Jurkat, Clone E6-1 (cell line): Measurements from ENCODE around the gene STK26.
"Not testable (repeated sequence)": the region's sequence is repeated elsewhere in the genome, so short reads cannot be mapped to it uniquely, and the experiment has no call there.

Experiments
- DNase-seq: peaks from one replicate; pipeline ENCODE4 v3.0.0-alpha.2; 2011; ENCODE audit warnings: low read depth, low spot score
- H3K4me3 ChIP-seq: 2 replicates; pipeline ENCODE4 v1.5.1; 2011; ENCODE audit warnings: mild to moderate bottlenecking, low read length, control low read depth, moderate library complexity

Gene STK26

GRCh38 chrX:132031867-132032266, 8.8 kb downstream of the STK26 start:
- DNase-seq: peak; percentile 17
- no peak overlapping the region for H3K4me3 ChIP-seq

- H3K4me3 ChIP-seq: no peak overlapping the region
- no peak for DNase-seq
Measured at GRCh38 chrX:132033166-132033565, 10.1 kb downstream of the STK26 start.

GRCh38 chrX:132034648-132035047, 11.5 kb downstream of the STK26 start:
- DNase-seq: no peak
- H3K4me3 ChIP-seq: no peak overlapping the region

GRCh38 chrX:132037479-132037993, 14.4 kb downstream of the STK26 start:
- no peak for DNase-seq
- no peak overlapping the region for H3K4me3 ChIP-seq

- DNase-seq: no peak
- H3K4me3 ChIP-seq: no peak overlapping the region
Measured at GRCh38 chrX:132040066-132040465, 17.0 kb downstream of the STK26 start.

- H3K4me3 ChIP-seq: no peak overlapping the region
- DNase-seq: no peak
Measured at GRCh38 chrX:132041015-132041414, 17.9 kb downstream of the STK26 start.

GRCh38 chrX:132043977-132044376, 20.9 kb downstream of the STK26 start:
- no peak for DNase-seq

GRCh38 chrX:132044953-132045352, 21.9 kb downstream of the STK26 start:
- no peak overlapping the region for H3K4me3 ChIP-seq
- no peak for DNase-seq

More at GRCh38 chrX:132043977-132044376, 20.9 kb downstream of the STK26 start:
- H3K4me3 ChIP-seq: no peak overlapping the region

GRCh38 chrX:132045456-132045855, 22.4 kb downstream of the STK26 start:
- no peak overlapping the region for H3K4me3 ChIP-seq
- DNase-seq: no peak

GRCh38 chrX:132046533-132046932, 23.4 kb downstream of the STK26 start:
- no peak for DNase-seq
- no peak overlapping the region for H3K4me3 ChIP-seq

- DNase-seq, H3K4me3 ChIP-seq: not testable (repeated sequence)
Measured at GRCh38 chrX:132051778-132052177, 28.7 kb downstream of the STK26 start.

GRCh38 chrX:132058050-132058449, 34.9 kb downstream of the STK26 start:
- DNase-seq: no peak
- H3K4me3 ChIP-seq: no peak overlapping the region

GRCh38 chrX:132058975-132059374, 35.9 kb downstream of the STK26 start:
- no peak overlapping the region for H3K4me3 ChIP-seq

GRCh38 chrX:132059973-132060540, 37.0 kb downstream of the STK26 start:
- H3K4me3 ChIP-seq: no peak overlapping the region
- no peak for DNase-seq

More at GRCh38 chrX:132058975-132059374, 35.9 kb downstream of the STK26 start:
- DNase-seq: peak; percentile 9

- DNase-seq: no peak
- H3K4me3 ChIP-seq: no peak overlapping the region
Measured at GRCh38 chrX:132063334-132063733, 40.2 kb downstream of the STK26 start.

GRCh38 chrX:132063862-132064261, 40.8 kb downstream of the STK26 start:
- no peak overlapping the region for H3K4me3 ChIP-seq
- no peak for DNase-seq

- no peak overlapping the region for H3K4me3 ChIP-seq
- DNase-seq: no peak
Measured at GRCh38 chrX:132068405-132068804, 45.3 kb downstream of the STK26 start.

- DNase-seq: no peak
Measured at GRCh38 chrX:132071254-132071653, 48.2 kb downstream of the STK26 start.

GRCh38 chrX:132077414-132077813, 54.3 kb downstream of the STK26 start:
- H3K4me3 ChIP-seq: no peak overlapping the region
- no peak for DNase-seq

More at GRCh38 chrX:132071254-132071653, 48.2 kb downstream of the STK26 start:
- no peak overlapping the region for H3K4me3 ChIP-seq

GRCh38 chrX:132077912-132078311, 54.8 kb downstream of the STK26 start:
- no peak overlapping the region for H3K4me3 ChIP-seq
- no peak for DNase-seq

- no peak for DNase-seq
- H3K4me3 ChIP-seq: no peak overlapping the region
Measured at GRCh38 chrX:132085786-132086185, 62.7 kb downstream of the STK26 start.
